ENCODE measurements around the gene MAP1B.
"Not testable (repeated sequence)": the region's sequence is repeated elsewhere in the genome, so short reads cannot be mapped to it uniquely, and the experiment has no call there.

MAP1B gene

DNA sequence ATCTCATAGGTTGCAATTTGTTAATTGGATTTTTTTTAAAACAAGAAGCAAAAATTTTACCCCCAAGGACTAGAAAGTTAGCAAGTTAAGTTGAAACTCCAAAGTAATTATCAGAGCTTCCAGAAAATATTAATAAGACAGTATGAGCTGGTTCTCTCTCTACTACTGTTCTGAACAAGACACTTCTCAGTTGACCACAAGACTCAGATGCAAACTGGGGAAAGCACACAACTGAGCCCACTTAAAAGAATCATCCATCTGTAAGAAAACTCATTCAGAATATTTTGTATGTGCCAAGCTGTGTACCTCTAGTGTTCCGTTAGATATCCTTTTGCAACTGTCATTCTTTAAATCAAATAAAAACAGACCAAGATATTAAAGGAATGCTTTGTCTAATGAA is 60.0 kb downstream of the MAP1B start:
- Histone ChIP-seq H3F3A (ENCODE audit: insufficient read depth, low read length) (no peaks in the 10 kb centered on the region), H3K9ac (ENCODE audit: low read length) (no peak overlapping the region), H4K20me1 (ENCODE audit: insufficient read depth, low read length) (no peaks in the 10 kb centered on the region), H3K9me2 (replicated peaks; ENCODE audit: insufficient read depth, low read length) (no peaks in the 10 kb centered on the region), H3K27me3 (replicated peaks; ENCODE audit: insufficient read depth, low read length) (0 out of 2 replicates have a peak, but pooled peaks cover under 1% of the 10 kb centered on the region), H3K9me3 (replicated peaks; ENCODE audit: insufficient read depth, low read length) (no peaks in the 10 kb centered on the region), H3K36me3 (replicated peaks; ENCODE audit: insufficient read depth, low read length) (no peaks in the 10 kb centered on the region), H3K4me2 (ENCODE audit: low read depth, low read length) (no peak overlapping the region), H2AFZ (ENCODE audit: low read length) (no peak overlapping the region), H3K4me3 (ENCODE audit: low read length) (no peak overlapping the region), H3K79me2 (ENCODE audit: low read length) (no peaks in the 10 kb centered on the region), H3K27ac (ENCODE audit: low read length) (no peak overlapping the region), H3K4me1 (ENCODE audit: low read length) (no peaks in the 10 kb centered on the region)
- TF ChIP-seq EZH2 (optimal IDR thresholded peaks at IDR 0.05; ENCODE audit: low read depth, low read length) (no peak), EZH2phosphoT487 (IDR thresholded peaks at IDR 0.05; ENCODE audit: low read length) (no peak), CTCF (IDR thresholded peaks at IDR 0.05; ENCODE audit: low read length) (no peak)
- no peak for DNase-seq

DNA sequence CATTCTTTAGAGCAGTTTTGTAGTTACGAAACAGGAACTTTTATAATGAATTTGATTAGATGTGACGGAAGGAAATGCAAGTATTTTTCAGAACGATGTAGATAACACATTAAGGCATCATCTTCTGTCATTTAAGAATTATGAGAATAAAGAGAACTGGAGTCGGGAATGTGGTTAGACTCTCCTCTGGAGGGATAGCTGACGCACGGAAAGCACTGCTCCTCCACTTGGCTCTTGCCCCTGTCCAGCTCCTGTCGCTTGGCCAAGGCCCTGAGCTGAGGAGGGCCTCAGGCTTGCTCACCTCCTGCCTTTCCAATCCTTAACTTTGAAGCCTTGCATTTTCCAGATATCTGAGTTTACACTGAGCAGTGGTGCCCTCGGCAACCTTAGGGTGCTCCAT is 60.5 kb downstream of the MAP1B start:
- Histone ChIP-seq H3K9ac (ENCODE audit: low read length) (no peak overlapping the region), H3K79me2 (ENCODE audit: low read length) (no peaks in the 10 kb centered on the region), H3K36me3 (replicated peaks; ENCODE audit: insufficient read depth, low read length) (no peaks in the 10 kb centered on the region), H3K27ac (ENCODE audit: low read length) (no peak overlapping the region), H3K4me2 (ENCODE audit: low read depth, low read length) (no peak overlapping the region), H3K9me2 (replicated peaks; ENCODE audit: insufficient read depth, low read length) (no peaks in the 10 kb centered on the region), H3K27me3 (replicated peaks; ENCODE audit: insufficient read depth, low read length) (peaks cover 6% of the 10 kb centered on the region; the same call in 1 of the 2 replicates), H3K4me3 (ENCODE audit: low read length) (no peak overlapping the region), H3K9me3 (replicated peaks; ENCODE audit: insufficient read depth, low read length) (no peaks in the 10 kb centered on the region), H2AFZ (ENCODE audit: low read length) (no peak overlapping the region), H3F3A (ENCODE audit: insufficient read depth, low read length) (no peaks in the 10 kb centered on the region), H4K20me1 (ENCODE audit: insufficient read depth, low read length) (no peaks in the 10 kb centered on the region), H3K4me1 (ENCODE audit: low read length) (no peaks in the 10 kb centered on the region)
- no peak for DNase-seq
- no peak for TF ChIP-seq EZH2phosphoT487 (IDR thresholded peaks at IDR 0.05; ENCODE audit: low read length)
- no peak for TF ChIP-seq CTCF (IDR thresholded peaks at IDR 0.05; ENCODE audit: low read length)
- no peak for TF ChIP-seq EZH2 (optimal IDR thresholded peaks at IDR 0.05; ENCODE audit: low read depth, low read length)

DNA sequence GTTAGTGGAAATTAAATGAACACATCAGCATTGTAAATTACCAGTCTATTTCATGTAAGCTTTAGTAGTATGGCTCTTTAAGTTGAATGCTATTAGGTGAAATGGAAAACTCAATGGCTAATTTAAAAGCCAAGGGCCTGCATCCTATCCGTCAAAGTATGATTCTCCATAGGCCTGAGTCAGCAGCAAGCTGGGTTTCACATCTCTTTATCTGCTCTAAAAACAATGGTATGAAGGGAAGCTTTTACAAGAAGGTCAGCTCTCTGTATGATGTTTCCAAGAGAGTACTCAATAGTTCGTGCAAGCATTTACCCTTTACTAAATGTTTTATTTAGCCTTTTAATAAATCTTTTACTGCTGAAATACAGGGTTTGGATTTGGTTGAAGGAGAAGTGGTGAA is 62.8 kb downstream of the MAP1B start:
- H3K27ac ChIP-seq (ENCODE audit: low read length): no peak overlapping the region
- DNase-seq: no peak
- H3F3A ChIP-seq (ENCODE audit: insufficient read depth, low read length): no peaks in the 10 kb centered on the region
- TF ChIP-seq EZH2 (optimal IDR thresholded peaks at IDR 0.05; ENCODE audit: low read depth, low read length) (no peak), CTCF (IDR thresholded peaks at IDR 0.05; ENCODE audit: low read length) (no peak), EZH2phosphoT487 (IDR thresholded peaks at IDR 0.05; ENCODE audit: low read length) (no peak)
- H3K79me2 ChIP-seq (ENCODE audit: low read length): no peaks in the 10 kb centered on the region
- no peak overlapping the region for H3K4me3 ChIP-seq (ENCODE audit: low read length)
- H3K9me2 ChIP-seq (replicated peaks; ENCODE audit: insufficient read depth, low read length): no peaks in the 10 kb centered on the region
- peaks cover 4% of the 10 kb centered on the region; the same call in 1 of the 2 replicates for H3K4me1 ChIP-seq (ENCODE audit: low read length)
- no peak overlapping the region for H3K4me2 ChIP-seq (ENCODE audit: low read depth, low read length)
- no peaks in the 10 kb centered on the region for H4K20me1 ChIP-seq (ENCODE audit: insufficient read depth, low read length)
- no peaks in the 10 kb centered on the region for H3K9me3 ChIP-seq (replicated peaks; ENCODE audit: insufficient read depth, low read length)
- no peak overlapping the region for H3K9ac ChIP-seq (ENCODE audit: low read length)
- no peaks in the 10 kb centered on the region for H3K36me3 ChIP-seq (replicated peaks; ENCODE audit: insufficient read depth, low read length)
- H2AFZ ChIP-seq (ENCODE audit: low read length): no peak overlapping the region
- H3K27me3 ChIP-seq (replicated peaks; ENCODE audit: insufficient read depth, low read length): peaks cover 13% of the 10 kb centered on the region

DNA sequence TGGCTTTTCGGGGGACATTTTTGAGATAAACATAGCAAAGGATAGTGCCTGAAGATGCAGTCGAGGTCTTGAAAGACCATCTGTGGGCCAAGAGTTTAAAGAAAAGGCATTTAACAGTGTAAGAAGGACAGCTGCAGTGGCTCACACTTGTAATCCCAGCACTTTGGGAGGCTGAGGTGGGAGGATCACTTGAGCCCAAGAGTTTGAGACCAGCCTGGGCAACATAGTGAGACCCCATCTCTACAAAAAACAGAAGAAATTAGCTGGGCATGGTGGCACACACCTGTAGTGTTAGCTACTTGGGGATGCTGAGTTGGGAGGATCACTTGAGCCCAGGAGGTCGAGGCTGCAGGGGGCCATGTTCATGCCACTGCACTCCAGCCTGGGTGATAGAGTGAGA is 63.9 kb downstream of the MAP1B start:
- H3K9me3 ChIP-seq (replicated peaks; ENCODE audit: insufficient read depth, low read length): not testable (repeated sequence)

More for the DNA sequence above, 63.9 kb downstream of the MAP1B start:
- H3K4me1 ChIP-seq (ENCODE audit: low read length); H3K4me3 ChIP-seq (ENCODE audit: low read length); H2AFZ ChIP-seq (ENCODE audit: low read length); H3K9ac ChIP-seq (ENCODE audit: low read length); H3K79me2 ChIP-seq (ENCODE audit: low read length); H3K4me2 ChIP-seq (ENCODE audit: low read depth, low read length); H3F3A ChIP-seq (ENCODE audit: insufficient read depth, low read length); H4K20me1 ChIP-seq (ENCODE audit: insufficient read depth, low read length); H3K9me2 ChIP-seq (replicated peaks; ENCODE audit: insufficient read depth, low read length); H3K36me3 ChIP-seq (replicated peaks; ENCODE audit: insufficient read depth, low read length); H3K27ac ChIP-seq (ENCODE audit: low read length); DNase-seq: not testable (repeated sequence)
- H3K27me3 ChIP-seq (replicated peaks; ENCODE audit: insufficient read depth, low read length): peaks cover 23% of the 10 kb centered on the region

Measured in MM.1S (cell line).